ENCODE measurements around the gene AKR1B1.

DNA sequence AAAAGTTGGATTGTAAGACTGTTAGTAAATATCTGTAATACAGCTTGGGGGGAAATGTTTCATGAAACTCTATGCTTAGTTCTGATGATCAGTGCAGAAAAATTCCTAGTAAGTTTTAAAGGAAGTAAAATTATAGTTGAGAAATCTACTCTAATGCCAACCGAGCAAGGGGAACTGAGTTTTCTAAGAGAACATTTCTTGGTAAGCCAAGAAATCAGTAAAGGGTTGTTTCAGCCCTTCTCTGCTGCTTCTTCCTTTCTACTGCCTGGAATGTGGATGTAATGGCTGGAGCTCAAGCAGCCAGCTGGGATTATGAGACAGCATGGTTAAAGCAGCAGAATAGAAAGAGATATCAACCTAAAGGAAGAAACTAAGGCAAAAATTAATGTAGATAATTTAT lies 15.9 kb upstream of the AKR1B1 start:
- no peak for TF ChIP-seq EZH2phosphoT487 (IDR thresholded peaks at IDR 0.05; ENCODE audit: insufficient read depth, low read depth)
- no peak for TF ChIP-seq EZH2 (IDR thresholded peaks at IDR 0.05; ENCODE audit: insufficient read depth, poor library complexity, severe bottlenecking)

Data from GM23248 (cell line).